BJ (cell line): ENCODE measurements around the gene ZSCAN4. TPM values are rescaled to one million over a fixed set of nuclear protein-coding genes. Genes with fewer than 3 reads are reported as not detected.

ENCODE experiments used
- CTCF ChIA-PET: fragments of 350-600 bp; formaldehyde crosslinking; extraction: SDS; loops from one replicate; lab custom pipeline; 2021; ENCODE audit warnings: antibody characterized with exemption, inconsistent platforms; lab: Yijun Ruan, JAX
- POLR2A ChIA-PET: fragments of 300-600 bp; sonication (Branson Sonifier 250); formaldehyde crosslinking; extraction: SDS; loops from one replicate; lab custom pipeline; 2021; ENCODE audit warnings: antibody characterized with exemption; lab: Charles Lee
- DNase-seq: peaks from one replicate; pipeline ENCODE4 v3.0.0-alpha.2; 2011; ENCODE audit warnings: low read depth
- H3K27me3 ChIP-seq: 2 replicates; pipeline ENCODE4 v1.6.0; 2011; ENCODE audit warnings: low read length; ENCODE audit not compliant: control insufficient read depth, insufficient read depth
- H3K36me3 ChIP-seq: 2 replicates; pipeline ENCODE4 v1.5.1; 2011; ENCODE audit warnings: low read length; ENCODE audit not compliant: control insufficient read depth, insufficient read depth
- H3K4me3 ChIP-seq: 2 replicates; pipeline ENCODE4 v1.5.1; 2011; ENCODE audit warnings: low read depth, mild to moderate bottlenecking, control low read depth, low read length
- polyA plus RNA-seq: library from polyadenylated mRNA; depleted of rRNA; stranded (reverse); fragments of >200 nt; gene quantifications from 2 replicates; pipeline ENCODE4 v1.2.3, GENCODE V29; 2011; rRNA removed
- TF ChIP-seq, protein P1 (sequence below): IDR thresholded peaks from 2 replicates; pipeline ENCODE4 v1.5.1; 2011; ENCODE audit warnings: low read depth, mild to moderate bottlenecking, control low read depth, inconsistent platforms, low read length, moderate library complexity; ENCODE audit not compliant: insufficient read depth

ZSCAN4 gene
- polyA plus RNA-seq, 1 experiment = not detected

- CTCF ChIA-PET = no interaction called here
- TF ChIP-seq, protein P1, sequence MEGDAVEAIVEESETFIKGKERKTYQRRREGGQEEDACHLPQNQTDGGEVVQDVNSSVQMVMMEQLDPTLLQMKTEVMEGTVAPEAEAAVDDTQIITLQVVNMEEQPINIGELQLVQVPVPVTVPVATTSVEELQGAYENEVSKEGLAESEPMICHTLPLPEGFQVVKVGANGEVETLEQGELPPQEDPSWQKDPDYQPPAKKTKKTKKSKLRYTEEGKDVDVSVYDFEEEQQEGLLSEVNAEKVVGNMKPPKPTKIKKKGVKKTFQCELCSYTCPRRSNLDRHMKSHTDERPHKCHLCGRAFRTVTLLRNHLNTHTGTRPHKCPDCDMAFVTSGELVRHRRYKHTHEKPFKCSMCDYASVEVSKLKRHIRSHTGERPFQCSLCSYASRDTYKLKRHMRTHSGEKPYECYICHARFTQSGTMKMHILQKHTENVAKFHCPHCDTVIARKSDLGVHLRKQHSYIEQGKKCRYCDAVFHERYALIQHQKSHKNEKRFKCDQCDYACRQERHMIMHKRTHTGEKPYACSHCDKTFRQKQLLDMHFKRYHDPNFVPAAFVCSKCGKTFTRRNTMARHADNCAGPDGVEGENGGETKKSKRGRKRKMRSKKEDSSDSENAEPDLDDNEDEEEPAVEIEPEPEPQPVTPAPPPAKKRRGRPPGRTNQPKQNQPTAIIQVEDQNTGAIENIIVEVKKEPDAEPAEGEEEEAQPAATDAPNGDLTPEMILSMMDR = no peak
- H3K4me3 ChIP-seq = no peak overlapping the region
- no peak for DNase-seq
- no peaks in the 10 kb centered on the region for H3K27me3 ChIP-seq
- POLR2A ChIA-PET = no interaction called here
- H3K36me3 ChIP-seq = peaks cover 28% of the 10 kb centered on the region
Observed at GRCh38 chr19:57719424-57719823, 50.7 kb downstream of the ZSCAN4 start.

DNA sequence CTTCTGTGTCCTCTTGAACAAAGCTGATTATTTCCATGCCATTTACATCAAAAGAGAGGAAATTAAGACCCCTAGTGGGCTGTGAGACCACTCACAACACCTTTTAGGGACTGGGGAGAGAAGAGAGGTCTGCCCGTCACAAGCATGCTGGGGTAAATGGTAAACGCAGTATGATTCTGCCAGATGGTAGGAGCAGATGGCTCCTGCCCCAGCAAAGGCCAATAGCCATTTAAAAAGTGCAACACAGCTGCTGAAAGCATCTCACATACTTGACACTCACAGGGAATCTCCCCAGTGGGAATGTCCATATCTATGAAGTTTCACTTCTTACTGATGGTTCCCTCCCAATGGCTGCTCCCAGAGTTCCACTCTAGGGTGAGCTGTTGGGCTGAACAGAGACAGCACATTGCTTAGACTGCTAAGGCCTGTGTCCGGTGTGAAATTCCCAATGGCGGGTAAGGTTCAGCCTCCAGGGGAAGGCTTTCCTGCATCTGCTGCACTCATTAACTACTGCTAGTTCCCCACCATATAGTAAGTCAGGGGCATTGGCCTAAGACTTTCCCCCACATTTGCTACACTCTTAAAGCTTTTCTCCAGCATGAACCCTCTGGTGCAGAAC, 51.3 kb downstream of the ZSCAN4 start:
- Histone ChIP-seq H3K36me3 (peaks cover 28% of the 10 kb centered on the region), H3K4me3 (no peak overlapping the region), H3K27me3 (no peaks in the 10 kb centered on the region)
- DNase-seq = no peak
- TF ChIP-seq, protein P1 = no peak
- ChIA-PET POLR2A (no interaction called here), CTCF (no interaction called here)

DNA sequence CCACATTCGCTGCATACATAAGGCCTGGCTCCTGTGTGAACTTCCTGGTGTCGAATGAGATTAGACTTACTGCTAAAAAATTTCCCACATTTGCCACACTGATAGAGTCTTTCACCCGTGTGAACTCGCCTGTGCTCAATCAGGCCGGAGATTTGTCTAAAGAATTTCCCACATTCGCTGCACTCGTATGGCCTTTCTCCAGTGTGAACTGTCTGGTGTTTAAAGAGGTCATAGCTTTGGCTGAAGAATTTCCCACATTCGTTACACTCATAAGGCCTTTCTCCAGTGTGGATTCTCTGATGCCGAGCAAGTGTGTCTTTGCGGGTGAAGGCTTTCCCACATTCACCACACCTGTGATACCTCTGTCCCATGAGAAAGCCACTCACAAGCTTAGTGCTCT, 52.1 kb downstream of the ZSCAN4 start:
- ChIA-PET POLR2A (no interaction called here), CTCF (no interaction called here)
- no peak for DNase-seq
- Histone ChIP-seq H3K27me3 (no peaks in the 10 kb centered on the region), H3K36me3 (peaks cover 28% of the 10 kb centered on the region), H3K4me3 (no peak overlapping the region)
- TF ChIP-seq, protein P1 = no peak

Other genes starting within 250 kb of the ZSCAN4 start
- gene ZNF749, start 233.6 kb upstream of the ZSCAN4 start, polyA plus RNA-seq = 10.0 and 11.4 TPM in 2 replicates
- 0.13 and 0.21 TPM in 2 replicates for gene VN1R1, start 211.8 kb upstream of the ZSCAN4 start, polyA plus RNA-seq
- gene ZNF772, start 191.4 kb upstream of the ZSCAN4 start, polyA plus RNA-seq = 3.6 and 5.8 TPM in 2 replicates
- gene ZNF419, start 181.2 kb upstream of the ZSCAN4 start, polyA plus RNA-seq = 8.8 and 11.0 TPM in 2 replicates
- 13.0 and 13.1 TPM in 2 replicates for gene ZNF773, start 169.0 kb upstream of the ZSCAN4 start, polyA plus RNA-seq
- gene ZNF549, start 141.6 kb upstream of the ZSCAN4 start, polyA plus RNA-seq = 2.5 and 3.8 TPM in 2 replicates
- gene ZNF550, start 109.1 kb upstream of the ZSCAN4 start, polyA plus RNA-seq = 6.3 and 7.2 TPM in 2 replicates
- 2.9 and 4.0 TPM in 2 replicates for gene ZNF416, start 90.0 kb upstream of the ZSCAN4 start, polyA plus RNA-seq
- gene ZIK1, start 84.8 kb upstream of the ZSCAN4 start, polyA plus RNA-seq = 3.9 and 4.9 TPM in 2 replicates
- gene ZNF530, start 69.0 kb upstream of the ZSCAN4 start, polyA plus RNA-seq = 1.7 and 2.6 TPM in 2 replicates
- gene ZNF134, start 54.7 kb upstream of the ZSCAN4 start, polyA plus RNA-seq = 6.5 and 8.1 TPM in 2 replicates
- gene ZNF211, start 35.8 kb upstream of the ZSCAN4 start, polyA plus RNA-seq = 7.8 and 11.3 TPM in 2 replicates
- gene ZNF551, start 13.0 kb downstream of the ZSCAN4 start, polyA plus RNA-seq = 2.8 and 3.3 TPM in 2 replicates
- gene ZNF154, start 40.3 kb downstream of the ZSCAN4 start, polyA plus RNA-seq = 1.5 and 2.1 TPM in 2 replicates
- gene ZNF671, start 58.7 kb downstream of the ZSCAN4 start, polyA plus RNA-seq = 4.4 and 5.0 TPM in 2 replicates
- 7.7 and 12.0 TPM in 2 replicates for gene ZNF776, start 77.9 kb downstream of the ZSCAN4 start, polyA plus RNA-seq
- gene ZNF586, start 100.7 kb downstream of the ZSCAN4 start, polyA plus RNA-seq = 3.9 and 5.8 TPM in 2 replicates
- gene ZNF552, start 146.0 kb downstream of the ZSCAN4 start, polyA plus RNA-seq = 2.1 and 2.5 TPM in 2 replicates
- 2.3 and 4.4 TPM in 2 replicates for gene ZNF587B, start 161.4 kb downstream of the ZSCAN4 start, polyA plus RNA-seq
- 8.4 and 9.9 TPM in 2 replicates for gene ZNF587, start 180.9 kb downstream of the ZSCAN4 start, polyA plus RNA-seq
- 4.5 and 5.8 TPM in 2 replicates for gene ZNF814, start 220.1 kb downstream of the ZSCAN4 start, polyA plus RNA-seq
- gene ZNF417, start 247.7 kb downstream of the ZSCAN4 start, polyA plus RNA-seq = 2.8 and 5.3 TPM in 2 replicates